Stomach smooth muscle (tissue), 2 donors: ENCODE results near the gene POU3F3.
A peak's percentile ranks its signal among the peaks of the same experiment; 100 is the strongest.

Source experiments
- H3K27ac ChIP-seq: one replicate; pipeline ENCODE4 v1.7.0; 2013; ENCODE audit warnings: mild to moderate bottlenecking, low read length, inconsistent platforms
- H3K27me3 ChIP-seq, 2 donors: one replicate each; pipeline ENCODE4 v1.7.0; 2013; ENCODE audit warnings: low read length in 2 of 2; ENCODE audit not compliant: insufficient read depth in 2 of 2, control insufficient read depth in 1 of 2
- H3K36me3 ChIP-seq, 2 donors: one replicate each; pipeline ENCODE4 v1.7.0; 2013; ENCODE audit warnings: low read length in 2 of 2; ENCODE audit not compliant: control insufficient read depth in 2 of 2, insufficient read depth in 2 of 2
- H3K4me1 ChIP-seq: one replicate; pipeline ENCODE4 v1.7.0; 2013; ENCODE audit warnings: low read length; ENCODE audit not compliant: control insufficient read depth, insufficient read depth
- H3K4me3 ChIP-seq, 2 donors: one replicate each; pipeline ENCODE4 v1.7.0; 2013; ENCODE audit warnings: low read length in 2 of 2
- H3K9ac ChIP-seq, 2 donors: one replicate each; pipeline ENCODE4 v1.7.0; 2013; ENCODE audit warnings: low read length in 2 of 2, mild to moderate bottlenecking in 1 of 2
- H3K9me3 ChIP-seq, 2 donors: one replicate each; pipeline ENCODE4 v1.7.0; 2013; ENCODE audit warnings: low read length in 2 of 2; ENCODE audit not compliant: control insufficient read depth in 2 of 2
- donor health status: healthy.
- donor health status: Pancreatic carcinoma.

Gene POU3F3

DNA sequence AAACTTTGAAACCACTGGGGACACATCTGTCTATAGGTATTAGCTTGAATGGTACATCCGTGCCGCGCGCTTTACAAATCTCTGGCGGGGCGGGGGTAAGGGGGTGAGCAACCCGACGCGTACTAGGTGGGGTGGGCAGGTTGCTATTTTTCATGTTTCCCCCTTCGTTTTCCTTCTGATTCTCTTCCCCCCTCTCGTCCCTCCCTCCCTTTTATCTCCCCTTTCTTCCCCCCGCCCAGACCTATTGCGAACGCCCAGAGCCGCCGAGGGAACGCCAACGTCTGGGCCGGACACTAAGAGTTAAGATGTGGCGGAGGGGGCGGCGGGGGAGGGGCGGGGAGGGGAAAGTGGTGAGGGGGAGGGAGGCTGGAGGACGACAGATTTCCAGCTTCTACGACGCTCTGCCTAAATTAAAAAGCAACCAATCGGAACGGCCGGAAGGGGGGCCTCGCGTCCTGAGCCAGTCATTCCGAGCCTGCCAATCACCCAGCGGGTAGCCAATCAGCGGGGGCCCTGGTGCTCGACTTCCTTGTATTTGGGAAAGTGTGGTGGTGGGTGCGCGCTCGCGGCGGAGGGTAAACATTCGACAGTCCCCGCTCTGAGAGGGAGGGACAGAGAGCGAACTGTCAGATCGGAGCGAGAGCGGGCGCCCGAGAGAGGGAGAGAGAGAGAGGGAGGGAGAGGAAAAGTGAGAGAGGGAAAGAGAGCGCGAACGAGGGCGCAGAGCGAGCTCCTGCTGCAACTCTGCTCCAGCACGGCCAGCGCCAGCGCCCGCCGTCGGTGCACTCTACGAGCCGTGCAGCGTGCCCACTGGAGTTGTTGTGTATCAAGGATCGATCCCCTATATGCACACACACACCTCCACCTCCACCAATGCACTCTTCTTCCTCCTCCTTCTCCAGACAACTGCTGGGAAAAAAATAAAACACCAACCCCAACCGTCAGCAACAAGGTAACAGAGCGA, at the start of gene POU3F3:
POU3F3 (plus strand) TSS at position 582 of the 964 bp plus-strand sequence. CDS start 1,396 bp downstream, outside the sequence.
- Histone ChIP-seq H3K36me3 (no peaks in the 10 kb centered on the region), H3K9ac (no peak within 1 kb of the TSS), H3K27ac (no peak within 1 kb of the TSS), H3K27me3 (peaks cover 55 to 84% of the 10 kb centered on the region in 2 donors), H3K4me1 (peaks cover 19% of the 10 kb centered on the region), H3K9me3 (no peaks in the 10 kb centered on the region), H3K4me3 (peak within 1 kb of the TSS; percentile 35 to 66)

- Histone ChIP-seq H3K9me3 (peaks cover 0 to 3% of the 10 kb centered on the region in 2 donors), H3K9ac (no peak overlapping the region), H3K4me3 (no peak overlapping the region), H3K27me3 (no peaks in the 10 kb centered on the region), H3K36me3 (no peaks in the 10 kb centered on the region), H3K4me1 (no peaks in the 10 kb centered on the region), H3K27ac (no peak overlapping the region)
Observed at GRCh38 chr2:104804148-104804890, 49.6 kb upstream of the POU3F3 start.

GRCh38 chr2:104812286-104812685, 41.6 kb upstream of the POU3F3 start:
- Histone ChIP-seq H3K27ac (no peak overlapping the region), H3K9me3 (peaks cover 0 to 3% of the 10 kb centered on the region in 2 donors), H3K36me3 (no peaks in the 10 kb centered on the region), H3K4me3 (no peak overlapping the region), H3K9ac (no peak overlapping the region), H3K4me1 (no peaks in the 10 kb centered on the region), H3K27me3 (peaks cover 0 to 2% of the 10 kb centered on the region in 2 donors)

GRCh38 chr2:104816143-104816542, 37.8 kb upstream of the POU3F3 start:
- H3K9ac ChIP-seq: no peak overlapping the region
- peaks cover 0 to 2% of the 10 kb centered on the region in 2 donors for H3K27me3 ChIP-seq
- no peaks in the 10 kb centered on the region for H3K4me1 ChIP-seq
- no peak overlapping the region for H3K27ac ChIP-seq
- H3K9me3 ChIP-seq: no peaks in the 10 kb centered on the region
- H3K36me3 ChIP-seq: no peaks in the 10 kb centered on the region
- H3K4me3 ChIP-seq: no peak overlapping the region

GRCh38 chr2:104818264-104818663, 35.7 kb upstream of the POU3F3 start:
- Histone ChIP-seq H3K9ac (no peak overlapping the region), H3K27ac (no peak overlapping the region), H3K27me3 (peaks cover 0 to 2% of the 10 kb centered on the region in 2 donors), H3K4me1 (no peaks in the 10 kb centered on the region), H3K36me3 (no peaks in the 10 kb centered on the region), H3K4me3 (no peak overlapping the region), H3K9me3 (no peaks in the 10 kb centered on the region)

- Histone ChIP-seq H3K9ac (no peak overlapping the region), H3K27ac (no peak overlapping the region), H3K9me3 (no peaks in the 10 kb centered on the region), H3K4me3 (no peak overlapping the region), H3K4me1 (no peaks in the 10 kb centered on the region), H3K27me3 (peaks cover 0 to 2% of the 10 kb centered on the region in 2 donors), H3K36me3 (no peaks in the 10 kb centered on the region)
Observed at GRCh38 chr2:104820126-104820525, 33.8 kb upstream of the POU3F3 start.

- no peaks in the 10 kb centered on the region for H3K4me1 ChIP-seq
- no peaks in the 10 kb centered on the region for H3K36me3 ChIP-seq
- no peak overlapping the region for H3K4me3 ChIP-seq
- H3K27me3 ChIP-seq: no peaks in the 10 kb centered on the region
- H3K9me3 ChIP-seq: no peaks in the 10 kb centered on the region
- H3K9ac ChIP-seq: no peak overlapping the region
- no peak overlapping the region for H3K27ac ChIP-seq
Observed at GRCh38 chr2:104825124-104825865, 28.6 kb upstream of the POU3F3 start.

GRCh38 chr2:104826016-104826415, 27.9 kb upstream of the POU3F3 start:
- Histone ChIP-seq H3K9me3 (no peaks in the 10 kb centered on the region), H3K27me3 (no peaks in the 10 kb centered on the region), H3K9ac (no peak overlapping the region), H3K4me1 (no peaks in the 10 kb centered on the region), H3K4me3 (no peak overlapping the region), H3K27ac (no peak overlapping the region), H3K36me3 (no peaks in the 10 kb centered on the region)

DNA sequence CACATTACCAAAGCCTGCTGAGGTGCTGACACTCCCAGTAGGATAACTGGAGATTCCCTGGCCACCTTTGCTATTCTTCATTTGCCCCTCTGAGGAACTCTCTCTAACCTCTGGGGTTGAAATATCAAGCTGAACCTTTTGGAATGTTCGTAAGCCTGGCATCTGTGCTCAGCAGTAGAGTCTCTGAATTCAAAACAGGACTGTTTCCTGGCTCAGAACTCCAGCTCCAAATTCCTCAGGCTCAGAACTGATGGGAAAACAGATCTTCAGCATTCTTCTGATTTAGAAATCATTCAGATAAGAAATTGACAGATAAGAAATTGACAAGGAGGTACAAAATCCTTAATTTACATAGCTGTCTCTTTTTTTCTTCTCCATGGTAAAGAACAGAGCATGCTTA, 22.2 kb upstream of the POU3F3 start:
- Histone ChIP-seq H3K36me3 (no peaks in the 10 kb centered on the region), H3K9me3 (no peaks in the 10 kb centered on the region), H3K9ac (no peak overlapping the region), H3K27me3 (peaks cover 4 to 5% of the 10 kb centered on the region in 2 donors), H3K4me3 (no peak overlapping the region), H3K27ac (no peak overlapping the region), H3K4me1 (no peaks in the 10 kb centered on the region)

DNA sequence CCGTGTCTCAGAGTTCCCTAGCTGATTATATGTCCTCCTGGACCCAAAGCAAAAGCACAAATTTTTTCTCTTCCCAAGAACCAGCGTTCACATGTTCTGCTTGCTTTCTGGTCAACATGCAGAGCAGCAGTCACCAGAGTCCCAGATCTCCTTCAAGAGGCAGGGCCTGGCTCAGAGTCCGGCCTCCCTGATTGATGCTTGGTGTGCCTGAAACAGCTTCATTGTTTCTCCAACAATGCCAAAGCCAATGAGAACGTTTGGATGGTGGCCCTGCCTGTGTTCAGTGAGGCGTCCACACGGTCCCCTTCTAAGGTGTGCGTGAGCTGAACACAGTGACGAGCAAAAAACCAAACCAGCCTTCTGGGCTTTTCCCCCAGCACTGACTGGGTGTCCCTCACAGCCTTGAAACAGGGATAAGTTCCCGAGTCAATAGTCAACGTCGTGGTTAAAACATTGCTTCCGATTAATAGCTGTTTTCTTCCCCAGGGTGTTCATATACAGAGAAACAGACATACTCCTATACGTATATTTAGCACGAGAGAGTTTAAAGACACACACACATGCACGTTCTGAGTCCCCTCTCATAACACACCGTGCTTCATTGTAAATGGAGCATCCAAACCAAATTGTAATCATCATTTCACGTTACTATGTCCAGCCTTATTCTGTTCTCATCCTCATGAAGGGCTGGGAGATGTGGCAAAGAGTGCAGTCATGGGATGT, 19.3 kb upstream of the POU3F3 start:
- no peaks in the 10 kb centered on the region for H3K4me1 ChIP-seq
- peaks cover 4 to 5% of the 10 kb centered on the region in 2 donors for H3K27me3 ChIP-seq
- no peak overlapping the region for H3K4me3 ChIP-seq
- no peaks in the 10 kb centered on the region for H3K36me3 ChIP-seq
- no peaks in the 10 kb centered on the region for H3K9me3 ChIP-seq
- H3K27ac ChIP-seq: no peak overlapping the region
- no peak overlapping the region for H3K9ac ChIP-seq
